SW 1271 (cell line): ENCODE results near the gene N4BP3.

ENCODE experiments used
- DNase-seq, 2 experiments: peaks; one replicate each; lab custom pipeline; 2025; lab: John Stamatoyannopoulos, UW

N4BP3 gene

DNA sequence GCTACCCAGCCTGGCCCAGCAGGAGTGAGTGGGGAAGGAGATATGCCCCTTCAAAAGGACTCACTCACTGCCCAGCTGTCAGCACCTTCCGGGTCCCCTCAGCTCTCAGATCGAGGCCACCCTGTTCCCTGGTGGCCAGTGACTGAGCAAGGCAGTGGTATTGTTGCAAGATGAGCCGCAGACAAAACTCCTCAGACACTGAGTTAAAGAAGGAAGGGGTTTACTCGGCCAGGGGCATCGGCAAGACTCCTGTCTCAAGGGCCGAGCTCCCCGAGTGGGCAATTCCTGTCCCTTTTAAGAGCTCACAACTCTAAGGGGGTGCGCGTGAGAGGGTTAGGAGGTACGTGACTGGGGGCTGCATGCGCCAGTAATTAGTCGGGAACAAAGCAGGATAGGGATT, 9.7 kb upstream of the N4BP3 start:
- no peak for DNase-seq

DNA sequence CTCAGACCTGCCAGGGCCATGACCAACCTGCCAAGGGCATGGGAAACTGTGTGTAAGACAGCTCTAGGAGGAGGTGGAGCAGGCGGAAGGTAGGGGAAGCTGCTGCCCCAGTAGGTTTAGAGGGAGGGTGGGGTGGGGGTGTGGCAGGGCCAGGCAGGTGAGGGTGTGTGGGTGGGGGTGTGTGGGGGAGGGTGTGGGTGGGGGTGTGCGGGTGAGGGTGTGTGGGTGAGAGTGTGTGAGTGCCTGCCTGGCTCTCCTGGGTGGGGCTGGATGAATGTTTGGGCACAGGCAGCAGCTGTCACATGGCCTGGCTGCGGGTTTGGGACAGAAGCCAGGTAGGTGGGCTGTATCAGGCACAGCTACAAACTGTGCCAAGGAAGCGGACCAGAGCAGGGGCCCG, 8.8 kb upstream of the N4BP3 start:
- DNase-seq = no peak

DNA sequence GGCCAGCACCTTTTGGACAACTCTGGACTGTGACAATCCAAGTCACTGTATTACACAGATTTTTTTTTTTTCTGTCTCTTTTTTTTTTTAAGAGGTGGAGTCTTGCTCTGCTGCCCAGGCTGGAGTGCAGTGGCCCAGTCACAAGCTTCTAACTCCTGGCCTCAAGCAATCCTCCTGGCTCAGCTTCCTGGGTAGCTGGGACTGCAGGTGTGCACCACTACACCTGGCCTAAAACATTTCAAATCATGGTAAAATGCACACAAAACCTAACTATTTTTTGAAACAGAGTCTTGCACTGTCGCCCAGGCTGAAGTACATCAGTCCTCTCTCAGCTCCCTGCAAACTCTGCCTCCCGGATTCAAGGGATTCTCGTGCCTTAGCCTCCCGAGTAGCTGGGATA, 7.2 kb upstream of the N4BP3 start:
- DNase-seq = no peak

DNA sequence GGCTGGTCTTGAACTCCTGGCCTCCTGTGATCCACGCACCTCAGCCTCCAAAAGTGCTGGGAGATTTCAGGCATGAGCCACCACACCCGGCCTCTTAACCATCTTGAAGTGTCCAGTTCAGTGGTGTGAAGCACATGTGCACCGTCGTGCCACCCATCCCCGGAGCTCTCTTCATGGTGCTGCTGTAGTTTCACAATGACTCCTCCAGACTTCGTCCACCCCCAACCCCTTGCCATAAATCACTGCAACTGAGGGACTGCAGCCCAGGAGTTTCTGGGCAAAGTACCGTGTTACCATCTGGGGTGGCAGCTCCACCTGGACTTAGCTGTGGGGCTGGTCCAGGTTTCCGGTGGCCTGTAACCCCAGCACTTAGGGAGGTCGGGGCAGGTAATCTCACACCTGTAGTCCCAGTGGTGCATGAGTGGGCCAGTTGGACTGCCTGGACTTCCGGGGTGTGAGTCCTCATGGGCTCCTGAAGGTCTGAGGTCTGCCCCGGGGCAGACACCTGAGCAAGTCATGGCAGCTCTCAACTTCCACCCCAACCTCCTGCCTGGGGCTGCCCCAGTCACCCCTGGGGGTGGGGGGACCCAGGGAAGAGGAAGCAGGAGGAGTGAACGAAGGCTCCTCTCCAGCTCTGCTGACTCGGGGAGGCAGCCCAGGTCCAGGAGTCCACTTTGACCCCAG, 6.6 kb upstream of the N4BP3 start:
- DNase-seq = no peak

DNA sequence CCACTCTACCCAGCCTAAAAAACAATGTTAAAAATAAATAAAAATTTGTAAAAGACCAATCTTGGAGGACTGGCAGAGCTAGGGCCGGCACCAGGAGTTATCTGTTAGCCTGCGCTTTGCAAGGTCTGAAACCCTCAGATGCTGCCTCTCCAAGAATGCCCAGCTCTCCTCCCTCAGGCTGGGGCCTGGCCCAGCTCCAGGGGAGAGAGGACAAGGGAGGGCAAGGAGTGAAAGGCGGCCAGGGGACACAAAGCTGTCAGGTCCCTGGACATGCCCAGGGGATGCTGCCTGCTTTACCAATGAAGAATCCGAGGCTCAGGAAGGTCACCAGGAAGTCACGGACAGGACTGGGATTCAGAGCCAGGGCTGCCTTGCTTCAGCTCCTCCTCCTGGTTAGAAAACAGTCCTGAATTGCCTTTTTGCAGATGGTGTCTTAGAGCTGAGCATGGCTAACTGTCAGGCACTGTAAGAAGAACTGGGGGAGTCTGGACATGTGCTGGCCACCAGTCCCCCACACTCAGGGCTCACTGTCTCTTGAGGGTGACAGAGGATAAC, 5.5 kb upstream of the N4BP3 start:
- DNase-seq = no peak

DNA sequence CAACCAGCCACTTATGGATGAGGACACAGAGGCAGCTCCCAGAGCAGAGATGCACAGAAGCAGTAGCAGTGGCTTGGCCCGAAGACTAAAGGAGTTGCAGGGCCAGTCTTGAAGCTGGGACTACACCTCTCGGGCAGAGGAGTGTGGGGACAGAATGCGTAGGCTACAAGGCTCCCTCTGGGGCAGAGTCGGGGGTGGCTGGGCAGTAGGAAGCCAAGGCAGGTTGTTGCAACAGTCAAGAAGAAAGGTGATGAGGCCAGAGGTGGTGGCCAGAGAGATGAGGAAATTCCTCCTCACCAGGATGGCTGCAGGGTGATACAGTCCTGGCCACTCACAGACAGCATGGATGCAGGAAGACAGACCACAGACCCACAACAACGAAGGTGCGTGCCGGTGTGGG, 4.9 kb upstream of the N4BP3 start:
- DNase-seq = no peak

DNA sequence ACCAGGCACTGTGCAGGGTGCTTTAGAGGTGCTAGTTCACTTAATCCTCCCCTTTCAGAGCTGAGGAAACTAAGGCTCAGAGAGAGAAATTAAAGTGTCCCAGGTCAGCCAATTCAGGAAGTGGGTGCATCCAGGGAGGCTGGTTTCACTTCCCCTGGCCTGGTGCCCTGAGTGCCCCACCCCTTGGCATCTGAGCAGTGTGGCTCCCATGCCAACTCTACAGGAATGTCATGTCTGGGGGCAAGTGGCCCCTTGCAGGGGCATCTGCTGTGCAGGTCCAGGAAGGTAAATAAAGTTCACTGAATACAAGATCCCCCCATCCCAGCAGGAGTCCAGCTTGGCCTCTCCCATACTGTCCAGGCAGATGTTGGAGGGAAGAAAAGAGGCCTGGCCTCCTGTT, 4.4 kb upstream of the N4BP3 start:
- no peak for DNase-seq

DNA sequence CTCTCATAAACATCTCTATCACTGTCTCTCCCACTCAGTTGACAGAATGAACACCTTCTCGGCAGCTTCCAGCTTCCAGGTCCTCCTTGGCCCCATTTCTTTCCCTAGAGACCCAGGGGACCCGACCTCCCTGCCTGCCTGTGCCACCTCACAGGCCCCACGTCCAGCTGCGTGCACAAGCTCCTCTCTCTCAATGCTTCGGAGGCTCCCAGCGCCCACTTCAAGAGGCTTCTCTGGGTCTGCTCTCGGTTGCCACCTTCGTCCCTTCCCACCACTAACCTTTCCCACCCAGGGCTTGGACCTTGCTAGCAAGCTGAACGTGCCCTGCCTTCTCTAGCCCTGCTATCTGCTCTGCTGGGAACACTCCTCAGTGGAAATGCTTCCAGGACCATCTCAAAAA, 2.8 kb upstream of the N4BP3 start:
- no peak for DNase-seq

DNA sequence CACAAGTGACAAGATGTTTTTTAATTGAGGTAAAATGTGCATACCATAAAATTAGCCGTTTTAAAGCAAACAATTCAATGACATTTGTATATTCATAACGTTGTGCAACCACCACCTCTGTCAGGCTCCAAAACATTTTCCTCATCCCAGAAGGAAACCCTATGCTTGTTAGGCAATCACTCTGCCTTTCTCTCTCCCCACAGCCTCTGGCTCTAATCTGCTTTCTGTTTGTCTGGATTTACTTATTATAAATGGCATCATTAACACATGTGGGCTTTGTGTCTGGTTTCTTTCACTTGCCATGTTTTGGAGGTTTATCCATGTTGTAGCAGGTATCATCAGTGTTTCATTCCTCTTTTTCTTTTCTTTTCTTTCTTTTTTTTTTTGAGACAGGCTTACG, 1.4 kb upstream of the N4BP3 start:
- no peak for DNase-seq

DNA sequence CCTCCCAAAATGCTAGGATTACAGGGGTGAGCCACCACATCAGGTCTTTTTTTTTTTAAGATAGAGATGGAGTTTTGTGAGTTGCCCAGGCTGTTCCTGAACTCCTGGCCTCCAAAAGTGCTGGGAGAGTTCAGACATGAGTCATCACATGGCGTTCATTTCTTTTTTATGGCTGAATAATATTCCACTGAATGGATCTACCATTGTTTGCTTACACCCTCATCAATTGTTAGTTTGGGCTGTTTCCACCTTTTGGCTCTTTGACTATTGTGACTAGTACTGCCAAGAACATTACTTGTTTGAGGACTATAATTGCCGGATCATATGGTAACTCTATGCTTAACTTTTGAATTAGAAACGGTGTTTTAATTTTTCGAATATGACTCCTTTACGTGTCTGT, 787 bp upstream of the N4BP3 start:
- DNase-seq = no peak

DNA sequence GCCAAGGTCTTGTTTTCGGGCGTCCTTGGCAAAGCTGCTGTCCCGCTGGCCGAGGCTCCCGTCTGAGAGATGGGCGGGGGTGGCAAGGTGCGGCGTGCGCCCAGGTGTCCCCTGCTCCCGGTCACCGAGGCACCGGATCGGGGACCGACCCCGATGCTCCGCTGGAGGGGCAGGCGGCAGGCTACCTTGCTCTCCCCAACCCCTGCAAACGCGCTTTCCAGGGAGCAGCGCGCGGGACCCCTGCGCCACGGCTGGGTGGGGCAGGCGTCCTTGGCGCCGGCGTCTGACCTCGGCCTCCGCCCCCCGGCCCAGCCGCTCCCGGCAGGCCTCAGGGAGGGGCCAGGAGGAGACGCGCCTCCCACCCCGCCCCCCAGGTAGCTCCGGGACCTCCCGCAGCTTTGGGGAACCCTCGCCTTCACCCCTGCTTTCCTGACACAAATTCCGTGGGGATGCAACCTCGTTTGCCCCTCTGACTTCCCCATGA, 551 bp downstream of the N4BP3 start:
- no peak for DNase-seq

DNA sequence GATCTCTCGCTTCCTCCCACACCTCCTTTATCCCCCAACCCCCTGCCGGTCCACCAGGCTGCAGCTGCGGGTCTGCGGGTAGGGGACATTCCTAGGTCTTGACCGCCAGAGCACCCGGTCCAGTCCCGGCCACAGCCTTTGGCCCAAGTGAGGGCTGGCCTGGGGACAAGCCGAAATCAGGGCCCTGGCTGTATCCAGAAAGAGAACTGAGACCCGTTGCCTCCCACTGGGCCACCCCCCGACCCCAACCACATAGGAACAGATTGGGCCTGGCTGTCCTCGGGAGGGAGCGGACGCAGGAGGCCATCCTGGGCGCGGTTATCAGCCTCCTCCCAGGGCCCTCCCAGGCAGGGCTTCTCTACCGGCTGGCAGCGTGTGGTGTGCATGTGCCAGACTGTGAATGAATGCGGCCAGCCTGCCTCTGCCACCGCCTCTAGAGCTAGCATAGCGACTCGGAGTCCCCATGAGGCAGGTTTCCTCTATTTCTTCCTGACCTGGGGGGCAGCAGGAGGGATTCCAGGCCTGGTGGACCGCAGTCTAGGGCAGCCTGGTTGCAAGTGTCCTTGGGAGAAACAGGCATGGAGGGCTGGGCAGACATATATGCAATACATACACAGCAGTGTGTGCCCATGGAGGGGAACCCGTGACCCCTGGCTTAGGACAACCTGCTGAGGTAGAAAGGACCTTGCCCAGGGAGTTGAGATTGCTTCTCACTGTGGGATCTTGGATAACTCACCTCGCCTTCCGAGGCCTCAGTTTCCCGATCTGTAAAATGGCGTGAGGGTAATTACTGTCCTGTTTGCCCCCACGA, 1.2 kb downstream of the N4BP3 start:
- no peak for DNase-seq

DNA sequence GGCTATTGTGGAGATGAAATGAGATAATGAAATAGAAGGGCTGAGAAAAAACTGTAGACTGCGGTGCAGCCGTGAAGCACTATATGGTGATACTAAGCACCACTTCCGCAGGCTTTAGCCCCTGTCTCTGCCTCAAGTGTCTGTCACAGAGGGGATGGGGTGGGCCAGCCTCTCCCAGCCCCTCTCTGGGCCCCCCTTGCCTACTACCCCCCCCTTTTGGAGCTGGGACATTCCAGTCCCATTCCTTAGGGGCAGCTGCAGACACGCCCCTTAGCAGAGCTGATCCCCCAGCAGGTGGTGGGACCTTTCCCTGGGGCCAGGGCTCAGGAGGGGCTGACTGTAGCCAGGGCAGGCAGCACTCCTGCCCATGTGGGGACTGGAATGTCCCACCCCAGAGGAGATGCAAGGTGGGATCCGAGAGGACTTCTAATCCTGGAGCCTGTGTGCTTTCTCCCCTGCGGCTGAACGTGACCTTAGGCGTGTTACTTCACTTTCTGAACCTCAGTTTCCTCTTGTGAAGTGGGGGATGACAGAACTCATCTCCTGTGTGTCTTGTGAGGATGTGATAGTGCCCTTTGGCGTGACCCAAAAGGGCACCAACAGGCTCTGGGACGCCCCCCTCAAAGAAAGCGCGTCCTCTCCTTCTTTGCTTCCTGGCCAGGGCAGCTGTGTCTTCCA, 1.9 kb downstream of the N4BP3 start:
- DNase-seq = no peak

DNA sequence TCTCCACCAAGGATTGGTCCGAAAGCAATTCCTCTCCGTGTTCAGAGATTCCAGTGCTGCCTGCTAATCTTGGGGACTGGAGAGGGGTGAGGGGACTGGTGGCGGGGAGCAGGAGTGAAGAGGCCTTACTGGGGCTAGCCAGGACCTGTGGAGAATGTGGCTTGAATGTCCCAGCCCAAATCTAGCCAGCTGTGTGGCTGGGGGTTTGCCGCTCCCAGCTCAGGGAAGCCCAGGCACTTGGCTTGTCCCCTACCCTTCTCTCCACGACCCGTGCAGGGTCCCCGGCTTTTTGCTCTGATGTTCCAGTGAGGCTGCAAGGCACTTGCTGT, 2.4 kb downstream of the N4BP3 start:
- DNase-seq = no peak

DNA sequence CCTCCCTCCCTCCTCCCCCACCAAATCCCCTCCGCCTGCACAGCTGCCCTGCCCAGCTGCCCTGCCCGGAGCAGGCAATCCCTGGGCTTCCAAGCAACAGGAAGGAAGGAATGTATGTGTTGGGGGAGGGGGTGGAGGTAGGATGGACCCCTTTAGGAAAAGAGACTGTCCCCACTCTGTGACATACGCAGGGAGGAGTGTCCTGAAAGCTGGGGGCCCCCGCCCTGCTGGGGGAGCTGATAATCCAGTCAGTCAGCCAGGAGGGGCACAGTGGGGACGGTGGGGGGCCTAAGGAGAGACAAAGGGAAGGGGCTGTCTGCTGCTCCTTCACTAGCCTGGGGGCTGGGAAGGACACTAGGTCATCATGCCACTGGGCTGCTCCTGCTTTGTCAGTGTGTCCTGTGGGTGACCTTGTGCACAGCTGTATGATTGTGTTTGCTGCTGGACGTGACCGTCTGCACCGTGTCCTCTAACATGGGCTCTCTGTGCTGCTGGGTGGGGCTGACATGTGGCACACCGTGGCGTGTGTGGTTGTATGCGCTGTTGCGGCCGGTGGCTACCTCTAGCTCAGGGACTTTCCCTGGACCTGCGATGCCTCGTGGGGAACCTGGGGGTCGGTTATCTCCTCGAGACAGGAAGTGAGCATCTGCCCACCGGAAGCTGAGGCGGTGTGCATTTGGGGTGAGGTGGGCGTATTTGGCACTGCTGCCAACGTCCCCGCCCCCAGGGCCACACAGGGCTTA, 3.0 kb downstream of the N4BP3 start:
- no peak for DNase-seq

DNA sequence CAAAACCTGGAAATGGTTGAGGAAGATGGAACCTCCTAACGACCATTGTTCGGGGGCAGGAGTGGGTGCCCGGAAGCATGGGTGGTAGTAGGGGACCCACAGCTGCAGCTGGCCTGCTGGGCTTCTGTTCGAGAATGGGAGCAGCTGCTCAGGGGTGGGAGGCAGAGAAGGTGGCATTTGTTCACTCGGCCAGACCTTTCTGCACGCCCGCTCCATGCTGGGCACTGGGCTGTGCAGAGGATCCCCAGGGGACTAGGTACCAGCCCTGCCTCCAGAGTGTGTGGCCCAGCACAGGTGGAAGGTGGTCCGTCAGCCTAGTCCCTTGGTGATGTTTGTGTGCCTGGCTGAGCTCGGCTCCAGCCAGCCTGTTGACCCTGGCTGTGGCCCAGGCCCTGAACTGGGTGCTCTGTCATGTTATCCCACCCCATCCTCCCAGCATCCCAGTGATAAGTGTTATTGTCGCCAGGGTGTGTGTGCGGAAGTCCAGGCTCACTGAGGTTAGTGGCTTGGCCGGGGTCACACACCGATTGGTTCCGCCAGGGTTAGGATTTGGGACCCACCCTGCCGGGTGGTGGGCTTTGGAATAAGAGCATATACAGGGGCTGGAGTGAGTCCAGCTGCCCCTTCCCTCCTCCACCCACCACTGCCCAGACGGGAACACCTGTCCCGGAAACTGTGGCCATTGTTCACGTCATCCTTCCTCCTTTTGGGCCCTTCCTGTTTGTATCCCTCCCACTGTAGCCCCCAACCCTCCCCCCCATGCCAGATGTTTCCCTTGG, 4.8 kb downstream of the N4BP3 start:
- no peak for DNase-seq

DNA sequence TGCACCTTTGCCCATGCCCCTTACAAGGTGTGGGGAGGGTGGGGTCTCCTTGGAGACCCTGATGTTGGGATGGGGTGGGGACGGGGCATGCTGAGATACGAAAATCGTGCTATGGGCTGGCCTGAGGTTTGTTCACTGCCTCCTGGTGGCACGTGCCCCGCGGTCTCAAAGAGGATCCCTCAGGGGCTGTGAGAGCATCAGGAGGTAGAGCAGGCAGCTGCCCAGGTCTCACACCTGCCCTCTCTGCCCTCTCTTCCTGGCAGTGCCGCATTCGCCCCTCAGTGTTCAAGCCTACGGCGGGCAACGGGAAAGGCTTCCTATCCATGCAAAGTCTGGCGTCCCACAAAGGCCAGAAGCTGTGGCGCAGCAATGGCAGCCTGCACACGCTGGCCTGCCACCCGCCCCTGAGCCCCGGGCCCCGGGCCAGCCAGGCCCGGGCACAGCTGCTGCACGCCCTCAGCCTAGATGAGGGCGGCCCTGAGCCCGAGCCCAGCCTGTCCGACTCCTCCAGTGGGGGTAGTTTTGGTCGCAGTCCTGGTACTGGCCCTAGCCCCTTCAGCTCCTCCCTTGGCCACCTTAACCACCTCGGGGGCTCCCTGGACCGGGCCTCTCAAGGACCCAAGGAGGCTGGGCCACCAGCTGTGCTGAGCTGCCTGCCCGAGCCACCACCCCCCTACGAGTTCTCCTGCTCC, 6.7 kb downstream of the N4BP3 start:
- no peak for DNase-seq

DNA sequence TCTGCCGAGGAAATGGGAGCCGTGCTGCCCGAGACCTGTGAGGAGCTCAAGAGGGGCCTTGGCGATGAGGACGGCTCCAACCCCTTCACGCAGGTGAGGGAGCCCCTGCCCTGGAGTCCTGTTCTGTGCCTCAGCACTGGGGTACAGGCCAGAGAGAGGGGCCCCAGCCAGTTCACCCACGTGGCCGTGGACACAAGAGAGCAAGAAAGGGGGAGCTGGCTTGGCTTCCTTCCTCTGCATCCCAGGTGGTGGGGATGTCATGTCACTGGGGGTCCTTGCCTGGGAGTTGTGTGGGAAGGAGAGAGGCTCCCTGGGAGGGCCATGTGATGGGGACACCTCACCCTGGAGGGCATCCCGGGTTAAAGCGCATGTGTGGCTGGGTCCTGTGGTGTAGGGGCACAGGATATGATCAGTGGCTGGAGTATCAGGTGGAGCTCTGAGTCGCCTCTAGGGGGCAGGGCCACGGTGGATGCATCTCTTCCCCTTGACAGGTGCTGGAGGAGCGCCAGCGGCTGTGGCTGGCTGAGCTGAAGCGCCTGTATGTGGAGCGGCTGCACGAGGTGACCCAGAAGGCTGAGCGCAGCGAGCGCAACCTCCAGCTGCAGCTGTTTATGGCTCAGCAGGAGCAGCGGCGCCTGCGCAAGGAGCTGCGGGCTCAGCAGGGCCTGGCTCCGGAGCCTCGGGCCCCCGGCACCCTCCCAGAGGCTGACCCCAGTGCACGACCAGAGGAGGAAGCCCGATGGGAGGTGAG, 7.5 kb downstream of the N4BP3 start:
- DNase-seq = peak in 1 of 2 experiments; percentile 53

DNA sequence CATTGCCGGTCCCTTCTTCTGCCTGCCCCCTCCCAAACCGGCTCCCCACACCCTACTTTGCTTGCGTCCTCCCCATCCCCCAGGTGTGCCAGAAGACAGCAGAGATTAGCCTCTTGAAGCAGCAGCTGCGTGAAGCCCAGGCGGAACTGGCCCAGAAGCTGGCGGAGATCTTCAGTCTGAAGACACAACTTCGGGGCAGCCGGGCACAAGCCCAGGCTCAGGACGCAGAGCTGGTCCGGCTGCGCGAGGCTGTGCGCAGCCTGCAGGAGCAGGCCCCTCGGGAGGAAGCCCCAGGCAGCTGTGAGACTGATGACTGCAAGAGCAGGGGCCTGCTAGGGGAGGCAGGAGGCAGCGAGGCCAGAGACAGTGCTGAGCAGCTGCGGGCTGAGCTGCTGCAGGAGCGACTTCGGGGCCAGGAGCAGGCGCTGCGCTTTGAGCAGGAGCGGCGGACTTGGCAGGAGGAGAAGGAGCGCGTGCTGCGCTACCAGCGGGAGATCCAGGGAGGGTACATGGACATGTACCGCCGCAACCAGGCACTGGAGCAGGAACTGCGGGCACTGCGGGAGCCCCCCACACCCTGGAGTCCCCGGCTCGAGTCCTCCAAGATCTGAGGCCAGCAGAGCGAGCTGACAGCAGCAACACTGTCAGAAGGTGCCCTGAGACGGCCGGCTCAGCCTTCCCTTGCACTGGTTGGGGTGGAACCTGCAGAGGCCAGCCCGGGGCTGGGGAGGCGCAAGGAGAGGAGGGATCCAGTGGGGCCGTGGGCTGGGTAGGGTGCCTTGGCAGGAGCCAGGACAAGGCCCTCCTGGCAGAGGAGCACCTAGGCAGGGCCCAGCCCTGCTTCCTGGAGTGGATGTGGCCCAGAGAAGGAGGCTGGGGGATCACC, 8.3 kb downstream of the N4BP3 start:
- no peak for DNase-seq
